OCI-LY7 (cell line): Measurements from ENCODE around the gene GRK5. TPM values are rescaled to one million over a fixed set of nuclear protein-coding genes. Genes with fewer than 3 reads are reported as not detected.
A peak's percentile ranks its signal among the peaks of the same experiment; 100 is the strongest.

Source experiments
- BruUV-seq: library from RNA; stranded (reverse); fragments of 400-500 nt; replicated peaks from 2 replicates; lab custom pipeline; 2021; lab: Mats Ljungman, UMichigan
- CTCF ChIA-PET: fragments of 300-600 bp; sonication (Branson Sonifier 250); formaldehyde crosslinking; loops from one replicate; lab custom pipeline; 2022; ENCODE audit warnings: antibody characterized with exemption; ENCODE audit not compliant: unreplicated experiment; lab: Charles Lee
- POLR2A ChIA-PET: fragments of 300-600 bp; sonication (Branson Sonifier 250); formaldehyde crosslinking; loops from one replicate; lab custom pipeline; 2022; ENCODE audit warnings: antibody characterized with exemption; lab: Charles Lee
- DNase-seq: peaks from one replicate; pipeline ENCODE4 v3.0.0-alpha.2; 2015; ENCODE audit warnings: low spot score
- H2AFZ ChIP-seq: fragments of 200-600 bp; sonication (generic), shearing (Covaris generic); 2 replicates; pipeline ENCODE4 v1.6.1; 2014; ENCODE audit warnings: mild to moderate bottlenecking, antibody characterized with exemption, low read length, moderate library complexity
- H3K27ac ChIP-seq: fragments of 200-600 bp; sonication (generic); 2 replicates; pipeline ENCODE4 v1.5.1; 2014; ENCODE audit warnings: mixed run types, low read depth, mild to moderate bottlenecking, moderate library complexity, low read length, inconsistent platforms; ENCODE audit not compliant: poor library complexity, severe bottlenecking
- H3K36me3 ChIP-seq: fragments of 200-600 bp; sonication (generic); 2 replicates; pipeline ENCODE4 v1.6.1; 2014; ENCODE audit warnings: mild to moderate bottlenecking, antibody characterized with exemption, low read length, moderate library complexity, mixed read lengths; ENCODE audit not compliant: insufficient read depth
- H3K4me1 ChIP-seq: fragments of 200-600 bp; sonication (generic); 2 replicates; pipeline ENCODE4 v1.5.1; 2014; ENCODE audit warnings: mild to moderate bottlenecking, low read length; ENCODE audit not compliant: insufficient read depth, poor library complexity, severe bottlenecking
- H3K4me2 ChIP-seq: fragments of 200-600 bp; sonication (generic); 2 replicates; pipeline ENCODE4 v1.6.1; 2014; ENCODE audit warnings: mild to moderate bottlenecking, low read length
- H3K4me3 ChIP-seq: fragments of 200-600 bp; sonication (generic); 2 replicates; pipeline ENCODE4 v1.5.1; 2014; ENCODE audit warnings: mild to moderate bottlenecking, low read depth, low read length; ENCODE audit not compliant: poor library complexity, severe bottlenecking
- H3K79me2 ChIP-seq: fragments of 200-600 bp; sonication (generic); 2 replicates; pipeline ENCODE4 v1.6.1; 2016; ENCODE audit warnings: low read depth, mild to moderate bottlenecking, low read length, moderate library complexity, mixed read lengths; ENCODE audit not compliant: insufficient read depth
- H3K9me2 ChIP-seq: fragments of 200-600 bp; sonication (generic); 2 replicates; pipeline ENCODE4 v1.6.1; 2016; ENCODE audit warnings: mild to moderate bottlenecking, low read length, mixed read lengths; ENCODE audit not compliant: insufficient read depth
- H3K9me3 ChIP-seq: fragments of 200-600 bp; sonication (generic); 2 replicates; pipeline ENCODE4 v1.6.1; 2014; ENCODE audit warnings: mild to moderate bottlenecking, mixed run types, low read length, mixed read lengths
- H4K20me1 ChIP-seq: fragments of 200-600 bp; sonication (generic); 2 replicates; pipeline ENCODE4 v1.6.1; 2014; ENCODE audit warnings: mild to moderate bottlenecking, antibody characterized with exemption, low read length, moderate library complexity, mixed read lengths; ENCODE audit not compliant: insufficient read depth
- CTCF ChIP-seq: fragments of 200-600 bp; sonication (generic); conservative IDR thresholded peaks from 2 replicates; pipeline ENCODE4 v1.5.1; 2014; ENCODE audit warnings: mild to moderate bottlenecking, antibody characterized with exemption, low read length, moderate library complexity, mixed read lengths
- EZH2phosphoT487 ChIP-seq: fragments of 200-600 bp; sonication (generic); IDR thresholded peaks from 2 replicates; pipeline ENCODE4 v1.6.1; 2018; ENCODE audit warnings: low read depth, borderline replicate concordance, mild to moderate bottlenecking, mixed run types, antibody characterized with exemption, low read length, moderate library complexity, mixed read lengths
- intact Hi-C: fragments of 100-400 bp; cut with micrococcal nuclease; formaldehyde crosslinking; loops from one replicate; pipeline ENCODE4 v1.10.0; 2022; ENCODE audit not compliant: unreplicated experiment
- total RNA-seq, 2 experiments: library from RNA; depleted of rRNA in 1 of 2; stranded (reverse); fragments of >200 nt in 1 of 2; shearing (Covaris generic) in 1 of 2; gene quantifications; 2 replicates each; pipeline ENCODE4 v1.2.3, GENCODE V29; 2014 to 2022

The GRK5 gene
- total RNA-seq, 2 experiments from 2014 or later, result 4.7 to 10.2 TPM

- H4K20me1 ChIP-seq, result no peaks in the 10 kb centered on the region
- H3K79me2 ChIP-seq, result no peaks in the 10 kb centered on the region
- no peak overlapping the region for H3K4me2 ChIP-seq
- DNase-seq, result no peak
- no peak overlapping the region for H3K27ac ChIP-seq
- peaks cover 20% of the 10 kb centered on the region for H3K4me1 ChIP-seq
- intact Hi-C loops, result no loop called here
- H3K9me2 ChIP-seq, result no peaks in the 10 kb centered on the region
- ChIA-PET CTCF (no interaction called here), POLR2A (no interaction called here)
- TF ChIP-seq EZH2phosphoT487 (no peak), CTCF (no peak)
- H3K36me3 ChIP-seq, result no peaks in the 10 kb centered on the region
- no TSS peak for BruUV-seq
- H2AFZ ChIP-seq, result no peak overlapping the region
- H3K4me3 ChIP-seq, result no peak overlapping the region
- no peaks in the 10 kb centered on the region for H3K9me3 ChIP-seq
Measured at GRCh38 chr10:119331061-119331460, 123.7 kb downstream of the GRK5 start.

- no peak overlapping the region for H3K27ac ChIP-seq
- H3K4me2 ChIP-seq, result no peak overlapping the region
- TF ChIP-seq EZH2phosphoT487 (no peak), CTCF (no peak)
- H4K20me1 ChIP-seq, result no peaks in the 10 kb centered on the region
- no peak overlapping the region for H2AFZ ChIP-seq
- H3K4me1 ChIP-seq, result peaks cover 14% of the 10 kb centered on the region
- CTCF ChIA-PET, result no interaction called here
- DNase-seq, result peak; percentile 32
- no peaks in the 10 kb centered on the region for H3K9me2 ChIP-seq
- BruUV-seq, result no TSS peak
- H3K9me3 ChIP-seq, result no peaks in the 10 kb centered on the region
- intact Hi-C loops, result no loop called here
- POLR2A ChIA-PET, result interaction anchor here (1.0 to 1.4 kb wide), 3 partner anchors 10 to 56 kb away, joined by 3 to 5 read pairs (median 3); no protein-coding TSS in a partner anchor
- no peaks in the 10 kb centered on the region for H3K79me2 ChIP-seq
- H3K36me3 ChIP-seq, result no peaks in the 10 kb centered on the region
- H3K4me3 ChIP-seq, result no peak overlapping the region
Measured at GRCh38 chr10:119333146-119333792, 125.9 kb downstream of the GRK5 start.

GRCh38 chr10:119335671-119336353 is 128.4 kb downstream of the GRK5 start:
- intact Hi-C loops, result no loop called here
- peaks cover 7% of the 10 kb centered on the region for H3K4me1 ChIP-seq
- CTCF ChIA-PET, result no interaction called here
- H2AFZ ChIP-seq, result no peak overlapping the region
- TF ChIP-seq EZH2phosphoT487, result no peak
- no peak for TF ChIP-seq CTCF
- POLR2A ChIA-PET, result interaction anchor here (0.5 kb wide), 1 partner anchor 216 kb away, joined by 3 read pairs; no protein-coding TSS in a partner anchor
- H3K27ac ChIP-seq, result no peak overlapping the region
- no peaks in the 10 kb centered on the region for H3K36me3 ChIP-seq
- no TSS peak for BruUV-seq
- no peak for DNase-seq
- H3K9me3 ChIP-seq, result no peaks in the 10 kb centered on the region
- no peaks in the 10 kb centered on the region for H4K20me1 ChIP-seq
- no peak overlapping the region for H3K4me2 ChIP-seq
- no peak overlapping the region for H3K4me3 ChIP-seq
- no peaks in the 10 kb centered on the region for H3K9me2 ChIP-seq
- no peaks in the 10 kb centered on the region for H3K79me2 ChIP-seq
